A549 treated with DMSO at 1 μM for 4 hours (cell line): ENCODE measurements around the gene KLKB1. TPM values are rescaled to one million over a fixed set of nuclear protein-coding genes. Genes with fewer than 3 reads are reported as not detected.

Experiments
- total RNA-seq: library from RNA; stranded (reverse); fragments of 200-300 nt; extraction: Qiagen RNA extraction; gene quantifications from 5 replicates; pipeline ENCODE4 v1.2.3, GENCODE V29; 2022; ENCODE audit warnings: low read depth

Gene KLKB1
- 0.03 TPM in 1 of 5 replicates, not detected in the others for total RNA-seq

DNA sequence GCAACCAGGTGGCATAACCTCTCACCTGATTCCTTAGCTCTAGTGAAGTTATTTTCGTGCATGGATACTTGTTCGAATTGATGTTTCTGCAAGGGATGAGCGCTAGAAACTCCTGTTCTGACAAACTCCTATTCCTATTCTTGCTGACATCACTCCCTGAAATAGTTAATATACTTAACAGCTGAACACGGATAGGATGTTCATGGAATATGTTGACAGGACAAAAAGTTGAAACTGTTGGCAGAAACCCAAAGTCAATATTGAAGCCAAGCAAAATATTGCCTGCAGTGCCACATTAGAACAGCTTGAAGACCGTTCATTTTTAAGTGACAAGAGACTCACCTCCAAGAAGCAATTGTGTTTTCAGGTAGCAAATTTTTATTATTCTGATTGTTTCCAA, at the start of gene KLKB1:
TSS of gene KLKB1 (plus strand) at position 287 of the 400 bp plus-strand sequence. CDS start 689 bp downstream, outside the sequence.

DNA sequence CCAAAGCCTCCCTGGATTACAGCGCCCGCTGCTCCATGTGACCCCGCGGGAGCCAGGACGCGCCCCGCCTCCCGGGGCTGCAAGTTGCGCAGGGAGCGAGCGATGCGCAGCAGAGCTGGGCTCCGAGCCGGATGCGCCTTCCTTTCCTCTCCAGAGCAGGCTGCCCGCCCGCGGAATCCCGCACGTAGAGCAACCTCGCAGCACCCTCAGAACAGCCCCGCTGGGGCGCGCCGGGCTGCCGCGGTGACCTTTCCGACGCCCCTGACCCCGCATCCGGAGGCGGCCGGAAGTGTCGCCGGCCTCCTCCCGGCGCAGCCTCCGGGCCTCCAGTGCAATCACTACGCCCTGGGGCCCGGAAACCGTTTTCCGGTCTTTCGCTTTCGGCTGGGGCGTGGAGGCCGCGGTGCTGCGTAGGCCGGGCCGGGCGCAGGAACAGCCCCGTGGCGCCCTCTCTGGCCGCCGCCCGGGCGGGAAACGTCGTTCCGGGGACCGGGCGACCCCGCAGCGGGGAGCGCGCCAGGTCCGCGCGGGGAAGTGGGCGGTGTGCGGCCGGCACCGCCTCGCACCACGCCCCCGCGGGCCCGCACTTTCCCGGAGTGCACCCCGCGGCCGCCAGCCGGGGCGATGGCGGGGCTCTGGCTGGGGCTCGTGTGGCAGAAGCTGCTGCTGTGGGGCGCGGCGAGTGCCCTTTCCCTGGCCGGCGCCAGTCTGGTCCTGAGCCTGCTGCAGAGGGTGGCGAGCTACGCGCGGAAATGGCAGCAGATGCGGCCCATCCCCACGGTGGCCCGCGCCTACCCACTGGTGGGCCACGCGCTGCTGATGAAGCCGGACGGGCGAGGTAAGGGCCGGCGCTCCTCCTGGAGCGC, 35.9 kb upstream of the KLKB1 start, which contains the start of gene CYP4V2:
TSS of gene CYP4V2 (plus strand) at position 368 of the 866 bp plus-strand sequence. CDS start at position 625, 257 bp downstream.

GRCh38 chr4:186265683-186266652, 38.7 kb downstream of the KLKB1 start, which contains the start of gene F11:
Gene F11, plus strand, starts transcription at chr4:186266189. Its CDS starts 948 bp downstream, at chr4:186267137.

Other genes starting within 250 kb of the KLKB1 start
- gene TLR3, start 158.4 kb upstream of the KLKB1 start, total RNA-seq = 0.21 to 0.60 TPM (median 0.36 TPM) in 5 replicates
- 1.4 to 2.0 TPM (median 1.6 TPM) in 5 replicates for gene FAM149A, start 122.8 kb upstream of the KLKB1 start, total RNA-seq
- 2.6 to 3.5 TPM (median 3.1 TPM) in 5 replicates for gene CYP4V2, start 35.9 kb upstream of the KLKB1 start, total RNA-seq
- not detected in 5 replicates for gene F11, start 38.7 kb downstream of the KLKB1 start, total RNA-seq